ENCODE measurements around the gene TMEM190. TPM values are rescaled to one million over a fixed set of nuclear protein-coding genes. Genes with fewer than 3 reads are reported as not detected.
A peak's percentile ranks its signal among the peaks of the same experiment; 100 is the strongest.

Gene TMEM190
- total and polyA plus RNA-seq, 9 of the 15 experiments (the other 6 are each of a cell fraction or from before 2014, with no cell fraction given) = not detected

DNA sequence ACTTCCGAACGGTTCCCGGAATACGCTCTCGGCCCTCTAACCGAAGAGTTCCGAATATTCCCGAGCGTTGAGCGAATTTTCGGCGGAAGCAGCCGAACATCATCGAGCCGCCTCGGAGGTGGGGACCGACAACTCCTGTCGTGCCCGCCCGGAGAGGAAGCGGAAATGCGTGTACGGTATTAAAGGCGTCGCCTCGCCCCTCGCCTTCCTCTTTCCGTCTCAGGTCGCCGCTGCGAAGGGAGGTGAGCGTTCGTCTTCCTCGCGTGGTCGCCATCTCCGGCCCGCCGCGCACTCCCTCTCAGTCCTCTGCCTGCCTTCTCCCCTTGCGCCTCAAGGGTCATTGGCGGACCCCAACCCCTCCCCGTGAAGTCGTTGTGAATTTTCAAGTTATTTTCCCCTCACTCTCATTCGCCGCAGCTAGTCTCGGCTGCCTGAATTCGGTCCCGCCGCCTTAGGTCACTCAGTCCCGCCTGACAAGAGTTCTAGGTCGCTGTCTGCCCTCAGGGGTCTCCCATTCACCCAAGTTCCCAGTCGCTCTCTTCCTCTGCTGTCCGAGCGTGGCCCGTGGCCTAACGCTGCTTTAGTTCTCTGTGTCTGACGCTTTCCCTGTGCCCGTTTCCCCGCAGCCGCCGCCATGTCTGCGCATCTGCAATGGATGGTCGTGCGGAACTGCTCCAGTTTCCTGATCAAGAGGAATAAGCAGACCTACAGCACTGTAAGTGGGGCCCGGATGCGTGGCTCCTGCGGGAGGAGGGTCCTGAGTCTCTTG, 9.3 kb downstream of the TMEM190 start, which contains the start of gene RPL28 (continued):
- TF ChIP-seq, protein P1, sequence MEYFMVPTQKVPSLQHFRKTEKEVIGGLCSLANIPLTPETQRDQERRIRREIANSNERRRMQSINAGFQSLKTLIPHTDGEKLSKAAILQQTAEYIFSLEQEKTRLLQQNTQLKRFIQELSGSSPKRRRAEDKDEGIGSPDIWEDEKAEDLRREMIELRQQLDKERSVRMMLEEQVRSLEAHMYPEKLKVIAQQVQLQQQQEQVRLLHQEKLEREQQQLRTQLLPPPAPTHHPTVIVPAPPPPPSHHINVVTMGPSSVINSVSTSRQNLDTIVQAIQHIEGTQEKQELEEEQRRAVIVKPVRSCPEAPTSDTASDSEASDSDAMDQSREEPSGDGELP (CRISPR knock-in tag; IDR thresholded peaks at IDR 0.05; ENCODE audit: borderline replicate concordance) = peak; percentile 49; the same call in 1 of the 2 replicates
- TF ChIP-seq SMARCE1 (IDR thresholded peaks at IDR 0.05) (0 out of 2 replicates have a peak, but pooled peaks have one; percentile 18), SRSF9 (IDR thresholded peaks at IDR 0.05; ENCODE audit: borderline replicate concordance, low read depth, low read length) (no peak), RCOR1 (IDR thresholded peaks at IDR 0.05; ENCODE audit: borderline replicate concordance in 1 of 2, low read depth in 2 of 2, low read length in 2 of 2) (peak in 1 of 2 experiments; percentile 32; a peak in 1 of 4 replicates), SRF (CRISPR knock-in tag; IDR thresholded peaks at IDR 0.05) (no peak), KLF10 (CRISPR knock-in tag; IDR thresholded peaks at IDR 0.05) (no peak), MAX (CRISPR knock-in tag; IDR thresholded peaks at IDR 0.05) (peak; percentile 89), ZNF41 (CRISPR knock-in tag; conservative IDR thresholded peaks at IDR 0.05) (no peak), ZNF511 (CRISPR knock-in tag; IDR thresholded peaks at IDR 0.05) (peak; percentile 64; the same call in 1 of the 2 replicates), NCOA1 (IDR thresholded peaks at IDR 0.05; ENCODE audit: low read depth) (peak; percentile 62), FOXP1 (CRISPR knock-in tag; IDR thresholded peaks at IDR 0.05) (peak; percentile 84; the same call in 1 of the 2 replicates), SAP30 (IDR thresholded peaks at IDR 0.05; ENCODE audit: borderline replicate concordance, insufficient read depth, low read depth, low read length, poor library complexity, severe bottlenecking) (no peak), FOXA3 (CRISPR knock-in tag; conservative IDR thresholded peaks at IDR 0.05 in 1 of 2, IDR thresholded peaks at IDR 0.05 in 1 of 2) (no peak), PBX2 (CRISPR knock-in tag; IDR thresholded peaks at IDR 0.05; ENCODE audit: low read depth) (no peak), PBX2 (tag; conservative IDR thresholded peaks at IDR 0.05; ENCODE audit: low read depth) (no peak), HDGF (IDR thresholded peaks at IDR 0.05) (no peak), ARID3A (IDR thresholded peaks at IDR 0.05; ENCODE audit: borderline replicate concordance, low read depth, low read length) (no peak), SOX6 (IDR thresholded peaks at IDR 0.05) (no peak), SMC3 (conservative IDR thresholded peaks at IDR 0.05; ENCODE audit: insufficient read depth, low read depth, low read length) (no peak; the same call in 1 of the 2 replicates), ATF7 (IDR thresholded peaks at IDR 0.05) (no peak; the same call in 1 of the 2 replicates), ZNF263 (CRISPR knock-in tag; IDR thresholded peaks at IDR 0.05; ENCODE audit: borderline replicate concordance) (0 out of 2 replicates have a peak, but pooled peaks have one; percentile 47), FOXJ3 (CRISPR knock-in tag; IDR thresholded peaks at IDR 0.05) (no peak)

Data from K562 (cell line).